CD14-positive monocyte (primary cell): ENCODE measurements around the gene HSPA8. TPM values are rescaled to one million over a fixed set of nuclear protein-coding genes. Genes with fewer than 3 reads are reported as not detected.
A peak's percentile ranks its signal among the peaks of the same experiment; 100 is the strongest.

Experiments
- DNase-seq, 3 donors: peaks; one replicate each; pipeline ENCODE4 v3.0.0-alpha.2; 2011 to 2022
- H2AFZ ChIP-seq: 2 replicates; pipeline ENCODE4 v1.6.0; 2012; ENCODE audit warnings: mild to moderate bottlenecking, low read depth, low read length, inconsistent platforms; ENCODE audit not compliant: insufficient read depth, poor library complexity, severe bottlenecking
- H3K27ac ChIP-seq, 2 donors: 1 replicate in 1 of 2; 2 replicates in 1 of 2; pipeline ENCODE4 v1.5.1; 2012 to 2013; ENCODE audit warnings: low read length in 2 of 2, control low read depth in 1 of 2, inconsistent platforms in 1 of 2, low read depth in 1 of 2, mild to moderate bottlenecking in 1 of 2
- H3K27me3 ChIP-seq, 2 donors: one replicate each; pipeline versions ENCODE4 v1.6.0 to v1.6.1; 2011 to 2013; ENCODE audit warnings: low read length in 2 of 2; ENCODE audit not compliant: control insufficient read depth in 2 of 2, insufficient read depth in 2 of 2
- H3K36me3 ChIP-seq, 2 donors: replicated peaks in 1 of 2; 1 replicate in 1 of 2; 2 replicates in 1 of 2; pipeline versions ENCODE4 v1.5.1 to v1.6.1; 2012 to 2013; ENCODE audit warnings: low read length in 2 of 2, control low read depth in 1 of 2, inconsistent platforms in 1 of 2, mild to moderate bottlenecking in 1 of 2; ENCODE audit not compliant: insufficient read depth in 2 of 2, control insufficient read depth in 1 of 2
- H3K4me1 ChIP-seq, 2 donors: 1 replicate in 1 of 2; 2 replicates in 1 of 2; pipeline versions ENCODE4 v1.5.1 to v1.6.1; 2012 to 2013; ENCODE audit warnings: low read length in 2 of 2, control low read depth in 1 of 2, inconsistent platforms in 1 of 2, mild to moderate bottlenecking in 1 of 2, moderate library complexity in 1 of 2; ENCODE audit not compliant: insufficient read depth in 2 of 2, control insufficient read depth in 1 of 2
- H3K4me2 ChIP-seq: replicated peaks from 2 replicates; pipeline ENCODE3; 2012; ENCODE audit warnings: low read length, moderate library complexity, mild to moderate bottlenecking; ENCODE audit not compliant: poor library complexity, severe bottlenecking; ENCODE audit errors: extremely low read depth
- H3K4me3 ChIP-seq, 3 experiments: fragments of 200-600 bp in 1 of 3; sonication (generic) in 1 of 3; replicated peaks in 1 of 3; 1 replicate in 2 of 3; 2 replicates in 1 of 3; pipeline ENCODE4 v1.5.1; 2011 to 2013; ENCODE audit warnings: low read length in 3 of 3, mild to moderate bottlenecking in 3 of 3, control low read depth in 2 of 3, low read depth in 2 of 3, inconsistent platforms in 1 of 3, moderate library complexity in 1 of 3
- H3K79me2 ChIP-seq: 2 replicates; pipeline ENCODE4 v1.6.0; 2012; ENCODE audit warnings: mild to moderate bottlenecking, control low read depth, inconsistent platforms, low read length, moderate library complexity; ENCODE audit not compliant: insufficient read depth
- H3K9ac ChIP-seq: 2 replicates; pipeline ENCODE4 v1.6.0; 2017; ENCODE audit warnings: low read length, mild to moderate bottlenecking; ENCODE audit not compliant: insufficient read depth, poor library complexity, severe bottlenecking
- H3K9me3 ChIP-seq, 2 donors: replicated peaks in 1 of 2; 1 replicate in 1 of 2; 2 replicates in 1 of 2; pipeline versions ENCODE4 v1.5.1 to v1.6.1; 2012 to 2013; ENCODE audit warnings: low read length in 2 of 2, control low read depth in 1 of 2; ENCODE audit not compliant: control insufficient read depth in 1 of 2, insufficient read depth in 1 of 2
- H4K20me1 ChIP-seq: 2 replicates; pipeline ENCODE4 v1.6.0; 2012; ENCODE audit warnings: mild to moderate bottlenecking, low read length, control low read depth, moderate library complexity; ENCODE audit not compliant: insufficient read depth
- H3K27ac Mint-ChIP-seq, 7 donors: one replicate each; pipeline ENCODE4 v1.8.0; 2020; ENCODE audit warnings: mild to moderate bottlenecking in 7 of 7, mixed read lengths in 7 of 7, moderate library complexity in 6 of 7, inconsistent platforms in 2 of 7
- H3K27me3 Mint-ChIP-seq, 3 donors: one replicate each; pipeline ENCODE4 v1.8.0; 2021 to 2022; ENCODE audit warnings: low read depth in 3 of 3, mild to moderate bottlenecking in 3 of 3, mixed read lengths in 3 of 3, moderate library complexity in 3 of 3, inconsistent platforms in 1 of 3
- H3K36me3 Mint-ChIP-seq, 2 donors: one replicate each; pipeline ENCODE4 v1.8.0; 2020; ENCODE audit warnings: mixed read lengths in 2 of 2, inconsistent platforms in 1 of 2, mild to moderate bottlenecking in 1 of 2
- H3K4me1 Mint-ChIP-seq: one replicate; pipeline ENCODE4 v1.8.0; 2020; ENCODE audit warnings: mild to moderate bottlenecking, mixed read lengths
- H3K4me3 Mint-ChIP-seq, 2 donors: one replicate each; pipeline ENCODE4 v1.8.0; 2020; ENCODE audit warnings: mild to moderate bottlenecking in 2 of 2, mixed read lengths in 2 of 2, moderate library complexity in 1 of 2
- H3K9me3 Mint-ChIP-seq, 7 donors: one replicate each; pipeline ENCODE4 v1.8.0; 2020 to 2022; ENCODE audit warnings: mixed read lengths in 7 of 7, mild to moderate bottlenecking in 6 of 7, moderate library complexity in 6 of 7, inconsistent platforms in 2 of 7
- CTCF ChIP-seq: fragments of 200-600 bp; IDR thresholded peaks from one replicate; pipeline ENCODE4 v1.8.0; 2022; ENCODE audit warnings: antibody characterized with exemption, mild to moderate bottlenecking
- WGBS: methylation state at CpG from one replicate; pipeline ENCODE4 v1.1.5; 2013; ENCODE audit warnings: missing lambda C conversion rate; ENCODE audit not compliant: insufficient coverage; 5-methylcytosine and 5-hydroxymethylcytosine counted together
- intact Hi-C, 2 donors: fragments of 100-400 bp; cut with micrococcal nuclease; formaldehyde crosslinking; loops; one replicate each; pipeline versions ENCODE4 v1.15.0 to v1.15.1; 2023
- polyA plus RNA-seq, 3 donors: library from polyadenylated mRNA; depleted of rRNA in 1 of 3; unstranded in 2 of 3; stranded (reverse) in 1 of 3; fragments of 300-500 nt in 2 of 3; fragments of >200 nt in 1 of 3; fragmentation: Illumina TruSeq in 2 of 3; gene quantifications; 1 replicate in 2 of 3; 2 replicates in 1 of 3; pipeline ENCODE4 v1.2.3, GENCODE V29; 2012 to 2021

HSPA8 gene
- polyA plus RNA-seq, 3 donors, result 399 to 531 (median 511) TPM

DNA sequence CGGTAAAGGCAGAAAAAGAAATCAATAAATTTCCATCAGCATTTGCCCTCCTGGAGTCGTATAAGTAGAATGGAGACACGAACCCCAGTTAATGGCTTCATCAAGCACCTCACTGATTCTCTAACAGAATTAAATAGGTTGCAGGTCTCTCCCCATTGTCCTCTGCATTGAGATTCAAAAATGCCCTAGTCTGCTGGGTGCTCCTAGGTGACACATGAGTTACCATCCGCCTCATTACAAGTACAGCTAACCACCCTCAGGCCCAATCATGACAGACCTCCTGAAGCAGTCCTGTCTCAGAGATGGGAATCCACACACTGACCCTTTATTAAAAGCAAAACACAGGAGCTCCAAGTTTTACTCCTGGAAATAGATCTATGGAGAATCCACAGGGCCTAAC is 31.4 kb downstream of the HSPA8 start:
- DNase-seq, result no peak
- Histone ChIP-seq H3K36me3 (no peaks in the 10 kb centered on the region), H3K4me3 (no peak overlapping the region), H3K79me2 (no peaks in the 10 kb centered on the region), H2AFZ (no peak overlapping the region), H3K4me1 (peaks cover 9 to 18% of the 10 kb centered on the region in 2 donors), H3K9ac (no peak overlapping the region), H3K27ac (no peak overlapping the region), H4K20me1 (no peaks in the 10 kb centered on the region), H3K27me3 (no peaks in the 10 kb centered on the region), H3K9me3 (no peaks in the 10 kb centered on the region), H3K4me2 (no peak overlapping the region)
- Mint-ChIP-seq H3K4me1 (peaks cover 16% of the 10 kb centered on the region), H3K9me3 (no peaks in the 10 kb centered on the region), H3K36me3 (no peaks in the 10 kb centered on the region), H3K27me3 (peaks cover 0 to 2% (median 0%) of the 10 kb centered on the region in 3 donors), H3K27ac (no peak overlapping the region), H3K4me3 (no peak overlapping the region)
- no peak for TF ChIP-seq CTCF
- 94% methylated on average over 3 of the region's 4 CpGs for WGBS
- intact Hi-C loops, result no loop called here

DNA sequence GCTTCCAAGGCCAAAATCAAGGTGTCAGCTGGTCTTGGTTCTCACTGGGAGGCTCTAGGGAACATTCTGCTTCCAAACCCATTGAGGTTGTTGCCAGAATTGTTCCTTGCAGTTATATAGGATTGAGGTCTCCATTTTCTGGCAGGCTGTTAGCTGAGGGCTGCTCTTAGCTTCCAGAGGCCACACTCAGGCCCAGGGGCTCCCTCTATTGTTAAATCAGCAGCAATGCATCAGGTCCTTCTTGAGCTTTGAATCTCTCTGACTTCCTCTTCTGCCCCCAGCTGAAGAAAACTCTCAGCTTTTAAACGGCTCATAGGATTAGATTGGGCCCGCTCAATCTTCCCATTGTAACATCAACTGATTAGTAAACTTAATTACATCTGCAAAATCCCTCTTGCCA is 41.0 kb downstream of the HSPA8 start:
- Histone ChIP-seq H3K9me3 (no peaks in the 10 kb centered on the region), H3K4me3 (no peak overlapping the region), H3K27ac (no peak overlapping the region), H2AFZ (no peak overlapping the region), H4K20me1 (no peaks in the 10 kb centered on the region), H3K27me3 (no peaks in the 10 kb centered on the region), H3K36me3 (no peaks in the 10 kb centered on the region), H3K4me2 (no peak overlapping the region), H3K9ac (no peak overlapping the region), H3K4me1 (peaks cover 5 to 13% of the 10 kb centered on the region in 2 donors), H3K79me2 (no peaks in the 10 kb centered on the region)
- peak; percentile 71 for TF ChIP-seq CTCF
- peaks cover 9% of the 10 kb centered on the region for H3K4me1 Mint-ChIP-seq
- intact Hi-C loops, result loop anchor here (2.0 to 5.0 kb wide), 2 partner anchors 159 to 226 kb away; no protein-coding TSS in a partner anchor
- DNase-seq, result peak; percentile 49 to 69 (median 64)
- no peaks in the 10 kb centered on the region for H3K9me3 Mint-ChIP-seq
- H3K36me3 Mint-ChIP-seq, result no peaks in the 10 kb centered on the region
- no peak overlapping the region for H3K27ac Mint-ChIP-seq
- WGBS, result no CpG with 5 or more reads among the region's 2 CpGs
- H3K27me3 Mint-ChIP-seq, result peaks cover 4 to 7% (median 5%) of the 10 kb centered on the region in 3 donors
- H3K4me3 Mint-ChIP-seq, result no peak overlapping the region
